ENCODE data around the gene APOLD1.

DNA sequence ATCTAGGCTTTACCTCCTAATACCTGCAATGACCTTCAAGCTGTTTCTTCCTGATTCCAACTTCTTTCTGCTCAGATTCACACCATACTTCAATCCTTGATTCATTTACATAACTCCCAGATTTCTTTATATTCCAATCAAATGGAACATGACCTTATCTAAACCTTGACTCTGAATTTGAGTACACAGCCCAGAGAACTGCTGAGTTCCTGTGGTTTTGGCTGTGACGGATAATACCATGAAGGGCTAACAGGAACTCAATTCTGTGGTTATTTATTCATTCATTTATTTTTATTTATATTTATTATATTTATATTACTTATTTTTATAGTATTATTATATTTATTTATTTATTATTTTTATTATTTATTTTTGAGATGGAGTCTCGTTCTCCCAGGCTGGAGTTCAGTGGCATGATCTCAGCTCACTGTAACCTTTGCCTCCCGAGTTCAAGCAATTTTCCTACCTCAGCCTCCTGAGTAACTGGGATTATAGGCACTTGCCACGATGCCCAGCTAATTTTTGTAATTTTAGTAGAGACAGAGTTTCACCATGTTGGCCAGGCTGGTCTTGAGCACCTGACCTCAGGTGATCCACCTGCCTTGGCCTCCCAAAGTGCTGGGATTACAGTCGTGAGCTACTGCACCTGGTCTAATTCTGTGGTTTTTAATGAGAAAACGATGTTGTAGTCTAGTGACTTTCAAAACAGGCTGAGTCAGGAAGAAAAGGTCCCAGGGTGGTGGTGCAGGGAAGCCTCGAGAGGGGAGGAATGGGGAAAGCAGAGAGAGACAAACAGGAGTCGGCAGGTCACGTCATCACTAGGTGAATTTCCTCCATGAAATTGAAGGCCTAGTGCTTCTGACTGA lies 11.7 kb downstream of the APOLD1 start:
- TF ChIP-seq, protein P1, sequence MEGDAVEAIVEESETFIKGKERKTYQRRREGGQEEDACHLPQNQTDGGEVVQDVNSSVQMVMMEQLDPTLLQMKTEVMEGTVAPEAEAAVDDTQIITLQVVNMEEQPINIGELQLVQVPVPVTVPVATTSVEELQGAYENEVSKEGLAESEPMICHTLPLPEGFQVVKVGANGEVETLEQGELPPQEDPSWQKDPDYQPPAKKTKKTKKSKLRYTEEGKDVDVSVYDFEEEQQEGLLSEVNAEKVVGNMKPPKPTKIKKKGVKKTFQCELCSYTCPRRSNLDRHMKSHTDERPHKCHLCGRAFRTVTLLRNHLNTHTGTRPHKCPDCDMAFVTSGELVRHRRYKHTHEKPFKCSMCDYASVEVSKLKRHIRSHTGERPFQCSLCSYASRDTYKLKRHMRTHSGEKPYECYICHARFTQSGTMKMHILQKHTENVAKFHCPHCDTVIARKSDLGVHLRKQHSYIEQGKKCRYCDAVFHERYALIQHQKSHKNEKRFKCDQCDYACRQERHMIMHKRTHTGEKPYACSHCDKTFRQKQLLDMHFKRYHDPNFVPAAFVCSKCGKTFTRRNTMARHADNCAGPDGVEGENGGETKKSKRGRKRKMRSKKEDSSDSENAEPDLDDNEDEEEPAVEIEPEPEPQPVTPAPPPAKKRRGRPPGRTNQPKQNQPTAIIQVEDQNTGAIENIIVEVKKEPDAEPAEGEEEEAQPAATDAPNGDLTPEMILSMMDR (conservative IDR thresholded peaks at IDR 0.05; ENCODE audit: low read depth, low read length) = no peak
- no peak for TF ChIP-seq EZH2 (IDR thresholded peaks at IDR 0.05; ENCODE audit: borderline replicate concordance, low read depth, low read length, poor library complexity, severe bottlenecking)

Data from A673 (cell line).